HG02623 (cell line): ENCODE results near the gene SETX.
"Not testable (repeated sequence)": the region's sequence is repeated elsewhere in the genome, so short reads cannot be mapped to it uniquely, and the experiment has no call there.

ENCODE experiments used
- ATAC-seq: cut with Tn5 transposase; IDR thresholded peaks from one replicate; pipeline ENCODE4 v1.9.1; 2021; ENCODE audit warnings: moderate library complexity; ENCODE audit not compliant: unreplicated experiment

SETX gene

GRCh38 chr9:132288966-132289365 is 65.8 kb downstream of the SETX start:
- ATAC-seq = no peak

- ATAC-seq = no peak
Observed at GRCh38 chr9:132288361-132288760, 66.4 kb downstream of the SETX start.

- ATAC-seq = no peak
Observed at GRCh38 chr9:132287256-132287760, 67.5 kb downstream of the SETX start.

GRCh38 chr9:132283863-132284262 is 70.9 kb downstream of the SETX start:
- ATAC-seq = no peak

- ATAC-seq = no peak
Observed at GRCh38 chr9:132283165-132283564, 71.6 kb downstream of the SETX start.

- ATAC-seq = no peak
Observed at GRCh38 chr9:132274861-132275260, 79.9 kb downstream of the SETX start.

GRCh38 chr9:132269704-132270516 is 84.9 kb downstream of the SETX start:
- not testable (repeated sequence) for ATAC-seq

GRCh38 chr9:132268725-132269352 is 85.9 kb downstream of the SETX start:
- ATAC-seq = no peak

GRCh38 chr9:132267660-132268059 is 87.1 kb downstream of the SETX start:
- no peak for ATAC-seq

- no peak for ATAC-seq
Observed at GRCh38 chr9:132266017-132266416, 88.8 kb downstream of the SETX start.

GRCh38 chr9:132260846-132261245 is 93.9 kb downstream of the SETX start:
- no peak for ATAC-seq

- ATAC-seq = no peak
Observed at GRCh38 chr9:132250324-132251262, 104.2 kb downstream of the SETX start.

- no peak for ATAC-seq
Observed at GRCh38 chr9:132249690-132250089, 105.1 kb downstream of the SETX start.

GRCh38 chr9:132249123-132249522 is 105.7 kb downstream of the SETX start:
- no peak for ATAC-seq

GRCh38 chr9:132247942-132248341 is 106.8 kb downstream of the SETX start:
- ATAC-seq = no peak

GRCh38 chr9:132245465-132245864 is 109.3 kb downstream of the SETX start:
- no peak for ATAC-seq

GRCh38 chr9:132244582-132245455 is 110.0 kb downstream of the SETX start:
- ATAC-seq = no peak

- no peak for ATAC-seq
Observed at GRCh38 chr9:132243156-132244074, 111.4 kb downstream of the SETX start.

GRCh38 chr9:132242621-132243155 is 112.1 kb downstream of the SETX start:
- no peak for ATAC-seq
